GM23338 (cell line): ENCODE measurements around the gene LMBRD1. TPM values are rescaled to one million over a fixed set of nuclear protein-coding genes. Genes with fewer than 3 reads are reported as not detected.
A peak's percentile ranks its signal among the peaks of the same experiment; 100 is the strongest.

Experiments
- ATAC-seq: fragments of 200-7000 bp; cut with Tn5 transposase; 3 replicates; pipeline ENCODE4 v1.9.1; 2020
- DNase-seq: peaks from one replicate; pipeline ENCODE4 v3.0.0-alpha.2; 2015; ENCODE audit warnings: low spot score
- H2AFZ ChIP-seq: fragments of 200-600 bp; sonication (generic); 2 replicates; pipeline ENCODE4 v1.8.0; 2016; ENCODE audit warnings: antibody characterized with exemption, mild to moderate bottlenecking, moderate library complexity
- H3F3A ChIP-seq: fragments of 200-600 bp; sonication (generic); replicated peaks from 2 replicates; pipeline ENCODE4 v1.8.0; 2017; ENCODE audit warnings: antibody characterized with exemption, mixed run types, low read depth
- H3K27ac ChIP-seq: fragments of 200-600 bp; sonication (generic); 2 replicates; pipeline ENCODE4 v1.6.1; 2016; ENCODE audit warnings: low read depth
- H3K27me3 ChIP-seq: fragments of 200-600 bp; sonication (generic); 2 replicates; pipeline ENCODE4 v1.8.0; 2016; ENCODE audit warnings: mild to moderate bottlenecking, mixed run types, moderate library complexity; ENCODE audit not compliant: insufficient read depth
- H3K36me3 ChIP-seq: fragments of 200-600 bp; sonication (generic); 2 replicates; pipeline ENCODE4 v1.8.0; 2016; ENCODE audit warnings: mild to moderate bottlenecking; ENCODE audit not compliant: insufficient read depth
- H3K4me1 ChIP-seq: fragments of 200-600 bp; sonication (generic); 2 replicates; pipeline ENCODE4 v1.8.0; 2016; ENCODE audit warnings: mild to moderate bottlenecking, moderate library complexity; ENCODE audit not compliant: insufficient read depth
- H3K4me2 ChIP-seq: fragments of 200-600 bp; sonication (generic); 2 replicates; pipeline ENCODE4 v1.7.1; 2017; ENCODE audit warnings: mixed run types
- H3K4me3 ChIP-seq: fragments of 200-600 bp; sonication (generic); 2 replicates; pipeline ENCODE4 v1.6.1; 2016; ENCODE audit warnings: mixed run types
- H3K79me2 ChIP-seq: fragments of 200-600 bp; sonication (generic); replicated peaks from 2 replicates; pipeline ENCODE4 v1.8.0; 2017; ENCODE audit warnings: mild to moderate bottlenecking; ENCODE audit not compliant: insufficient read depth
- H3K9me2 ChIP-seq: fragments of 200-600 bp; sonication (generic); 2 replicates; pipeline ENCODE4 v1.8.0; 2017; ENCODE audit not compliant: insufficient read depth
- H4K20me1 ChIP-seq: fragments of 200-600 bp; sonication (generic); replicated peaks from 2 replicates; pipeline ENCODE4 v1.8.0; 2017; ENCODE audit warnings: mild to moderate bottlenecking; ENCODE audit not compliant: insufficient read depth
- H3K27ac Mint-ChIP-seq: 2 replicates; pipeline ENCODE4 v1.8.0; 2020; ENCODE audit warnings: inconsistent platforms, mild to moderate bottlenecking, moderate library complexity, mixed read lengths
- H3K27me3 Mint-ChIP-seq: 3 replicates; pipeline ENCODE4 v1.8.0; 2022; ENCODE audit warnings: low read depth, mild to moderate bottlenecking, moderate library complexity, mixed read lengths, inconsistent platforms; ENCODE audit not compliant: insufficient read depth, poor library complexity
- H3K36me3 Mint-ChIP-seq: 3 replicates; pipeline ENCODE4 v1.8.0; 2021; ENCODE audit warnings: low read depth, mild to moderate bottlenecking, inconsistent platforms, moderate library complexity, mixed read lengths
- H3K4me1 Mint-ChIP-seq: 3 replicates; pipeline ENCODE4 v1.8.0; 2020; ENCODE audit warnings: mild to moderate bottlenecking, inconsistent platforms, mixed read lengths
- H3K4me3 Mint-ChIP-seq: 3 replicates; pipeline ENCODE4 v1.8.0; 2021; ENCODE audit warnings: moderate library complexity, mild to moderate bottlenecking, inconsistent platforms, mixed read lengths
- H3K9me3 Mint-ChIP-seq: 3 replicates; pipeline ENCODE4 v1.8.0; 2020; ENCODE audit warnings: moderate library complexity, mild to moderate bottlenecking, inconsistent platforms, mixed read lengths
- CREB1 ChIP-seq: fragments of 250-450 bp; sonication (Bioruptor Pico); IDR thresholded peaks from 2 replicates; pipeline ENCODE4 v1.5.0; 2020; ENCODE audit warnings: low read depth, mild to moderate bottlenecking, moderate library complexity
- CTCF ChIP-seq, 2 experiments: fragments of 200-600 bp in 1 of 2; sonication (generic) in 1 of 2; conservative IDR thresholded peaks; 2 replicates each; pipeline versions ENCODE4 v1.5.1 to v1.6.1; 2016 to 2017; ENCODE audit warnings: antibody characterized with exemption in 2 of 2, low read depth in 2 of 2, mild to moderate bottlenecking in 2 of 2, moderate library complexity in 1 of 2
- ETS1 ChIP-seq: IDR thresholded peaks from 2 replicates; pipeline ENCODE4 v1.6.1; 2016; ENCODE audit warnings: antibody characterized with exemption
- EZH2 ChIP-seq: fragments of 200-600 bp; sonication (generic); IDR thresholded peaks from one replicate; pipeline ENCODE4 v1.8.0; 2017; ENCODE audit warnings: antibody characterized with exemption, mild to moderate bottlenecking, low read depth; ENCODE audit not compliant: unreplicated experiment
- JUNB ChIP-seq: IDR thresholded peaks from one replicate; pipeline ENCODE4 v1.6.1; 2016; ENCODE audit warnings: antibody characterized with exemption; ENCODE audit not compliant: unreplicated experiment
- POLR2AphosphoS5 ChIP-seq: IDR thresholded peaks from 2 replicates; pipeline ENCODE4 v1.6.1; 2016; ENCODE audit warnings: antibody characterized with exemption, low read depth
- STAT1 ChIP-seq: IDR thresholded peaks from one replicate; pipeline ENCODE4 v1.6.1; 2016; ENCODE audit warnings: antibody characterized with exemption; ENCODE audit not compliant: unreplicated experiment
- ZNF114 ChIP-seq: fragments of 250-450 bp; sonication (Bioruptor Pico); IDR thresholded peaks from 2 replicates; pipeline ENCODE4 v1.5.0; 2020; ENCODE audit warnings: mild to moderate bottlenecking, moderate library complexity
- ZNF331 ChIP-seq: fragments of 250-450 bp; sonication (Bioruptor Pico); IDR thresholded peaks from 2 replicates; pipeline ENCODE4 v1.5.0; 2020; ENCODE audit warnings: low read depth, mild to moderate bottlenecking, moderate library complexity
- ZNF462 ChIP-seq: fragments of 250-450 bp; sonication (Bioruptor Pico); IDR thresholded peaks from 2 replicates; pipeline ENCODE4 v1.5.0; 2020; ENCODE audit warnings: mild to moderate bottlenecking, moderate library complexity
- polyA plus RNA-seq: library from polyadenylated mRNA; unstranded; fragments of >200 nt; fragmentation: Nextera tagmentation; extraction: Ambion mirVana; gene quantifications from 2 replicates; pipeline ENCODE4 v1.2.1, GENCODE V29; 2016
- total RNA-seq: library from RNA; depleted of rRNA; stranded (reverse); fragments of >200 nt; shearing (Covaris generic); gene quantifications from 2 replicates; pipeline ENCODE4 v1.2.3, GENCODE V29; 2014
- TF ChIP-seq, protein P1 (sequence below): IDR thresholded peaks from one replicate; pipeline ENCODE4 v1.6.1; 2018; ENCODE audit warnings: antibody characterized with exemption; ENCODE audit not compliant: unreplicated experiment

LMBRD1 gene
- total and polyA plus RNA-seq, 2 experiments from 2014 or later, result 20.3 to 21.0 TPM

GRCh38 chr6:69813508-69813907, 16.7 kb upstream of the LMBRD1 start:
- no peak for ATAC-seq
- Histone ChIP-seq H3K27me3 (no peaks in the 10 kb centered on the region), H2AFZ (peak overlapping the region; percentile 60; the same call in 1 of the 2 replicates), H3K79me2 (no peaks in the 10 kb centered on the region), H3K4me1 (peaks cover 30% of the 10 kb centered on the region), H4K20me1 (no peaks in the 10 kb centered on the region), H3K27ac (no peak overlapping the region), H3K4me2 (peak overlapping the region; percentile 18; the same call in 1 of the 2 replicates), H3K9me2 (no peaks in the 10 kb centered on the region), H3F3A (no peaks in the 10 kb centered on the region), H3K36me3 (no peaks in the 10 kb centered on the region), H3K4me3 (no peak overlapping the region)
- Mint-ChIP-seq H3K4me1 (peaks cover 37% of the 10 kb centered on the region), H3K27me3 (no peaks in the 10 kb centered on the region), H3K36me3 (no peaks in the 10 kb centered on the region), H3K9me3 (no peaks in the 10 kb centered on the region), H3K4me3 (no peak overlapping the region), H3K27ac (no peak overlapping the region)
- TF ChIP-seq ZNF114 (CRISPR knock-in tag) (no peak), ZNF462 (CRISPR knock-in tag) (no peak), ETS1 (no peak), STAT1 (no peak), EZH2 (no peak), ZNF331 (no peak), CREB1 (CRISPR knock-in tag) (no peak), CTCF (conservative IDR thresholded peaks at IDR 0.05; ENCODE audit: low read depth in 2 of 2) (no peak), JUNB (no peak), POLR2AphosphoS5 (no peak)
- TF ChIP-seq, protein P1, sequence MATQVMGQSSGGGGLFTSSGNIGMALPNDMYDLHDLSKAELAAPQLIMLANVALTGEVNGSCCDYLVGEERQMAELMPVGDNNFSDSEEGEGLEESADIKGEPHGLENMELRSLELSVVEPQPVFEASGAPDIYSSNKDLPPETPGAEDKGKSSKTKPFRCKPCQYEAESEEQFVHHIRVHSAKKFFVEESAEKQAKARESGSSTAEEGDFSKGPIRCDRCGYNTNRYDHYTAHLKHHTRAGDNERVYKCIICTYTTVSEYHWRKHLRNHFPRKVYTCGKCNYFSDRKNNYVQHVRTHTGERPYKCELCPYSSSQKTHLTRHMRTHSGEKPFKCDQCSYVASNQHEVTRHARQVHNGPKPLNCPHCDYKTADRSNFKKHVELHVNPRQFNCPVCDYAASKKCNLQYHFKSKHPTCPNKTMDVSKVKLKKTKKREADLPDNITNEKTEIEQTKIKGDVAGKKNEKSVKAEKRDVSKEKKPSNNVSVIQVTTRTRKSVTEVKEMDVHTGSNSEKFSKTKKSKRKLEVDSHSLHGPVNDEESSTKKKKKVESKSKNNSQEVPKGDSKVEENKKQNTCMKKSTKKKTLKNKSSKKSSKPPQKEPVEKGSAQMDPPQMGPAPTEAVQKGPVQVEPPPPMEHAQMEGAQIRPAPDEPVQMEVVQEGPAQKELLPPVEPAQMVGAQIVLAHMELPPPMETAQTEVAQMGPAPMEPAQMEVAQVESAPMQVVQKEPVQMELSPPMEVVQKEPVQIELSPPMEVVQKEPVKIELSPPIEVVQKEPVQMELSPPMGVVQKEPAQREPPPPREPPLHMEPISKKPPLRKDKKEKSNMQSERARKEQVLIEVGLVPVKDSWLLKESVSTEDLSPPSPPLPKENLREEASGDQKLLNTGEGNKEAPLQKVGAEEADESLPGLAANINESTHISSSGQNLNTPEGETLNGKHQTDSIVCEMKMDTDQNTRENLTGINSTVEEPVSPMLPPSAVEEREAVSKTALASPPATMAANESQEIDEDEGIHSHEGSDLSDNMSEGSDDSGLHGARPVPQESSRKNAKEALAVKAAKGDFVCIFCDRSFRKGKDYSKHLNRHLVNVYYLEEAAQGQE, result no peak
- DNase-seq, result no peak
